NCI-H446 treated with DMSO at 0.1 percent for 48 hours (cell line): ENCODE data around the gene LMBR1L.
A peak's percentile ranks its signal among the peaks of the same experiment; 100 is the strongest.
"Not testable (repeated sequence)": the region's sequence is repeated elsewhere in the genome, so short reads cannot be mapped to it uniquely, and the experiment has no call there.

Source experiments
- DNase-seq: peaks from one replicate; lab custom pipeline; 2025; lab: John Stamatoyannopoulos, UW

Gene LMBR1L

GRCh38 chr12:49088150-49088931, 22.3 kb downstream of the LMBR1L start:
- DNase-seq: peak; percentile 80

GRCh38 chr12:49086116-49086515, 24.5 kb downstream of the LMBR1L start:
- DNase-seq: no peak

GRCh38 chr12:49084438-49084837, 26.2 kb downstream of the LMBR1L start:
- no peak for DNase-seq

DNA sequence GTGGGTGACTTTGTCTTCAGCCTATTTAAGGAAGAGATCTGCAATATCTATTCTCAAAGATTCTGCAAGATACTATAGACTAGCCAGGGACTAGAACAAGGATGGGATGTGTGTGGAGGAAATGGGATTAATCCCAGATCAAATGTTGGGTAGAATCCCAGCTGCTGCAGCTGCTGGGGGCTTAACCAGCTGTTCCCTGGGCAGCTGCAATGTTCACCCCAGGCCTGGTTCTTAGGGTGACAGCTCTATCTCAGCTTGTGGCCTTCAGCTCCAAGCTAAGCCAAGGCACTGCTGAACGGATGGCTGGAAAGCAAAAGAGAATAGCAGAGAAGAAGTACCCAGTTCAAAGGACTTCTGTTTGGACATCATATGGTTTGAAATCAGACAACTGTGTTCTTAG, 30.9 kb downstream of the LMBR1L start:
- DNase-seq: no peak

GRCh38 chr12:49070971-49071370, 39.7 kb downstream of the LMBR1L start:
- DNase-seq: no peak

GRCh38 chr12:49069507-49070346, 40.9 kb downstream of the LMBR1L start, which contains the start of gene RHEBL1:
Gene RHEBL1, minus strand, starts transcription at chr12:49069979. Its CDS starts 194 bp downstream, at chr12:49069785.
- DNase-seq: peak; percentile 91

- DNase-seq: no peak
Measured at GRCh38 chr12:49068879-49069506, 41.7 kb downstream of the LMBR1L start.

GRCh38 chr12:49066120-49066519, 44.5 kb downstream of the LMBR1L start:
- no peak for DNase-seq

DNA sequence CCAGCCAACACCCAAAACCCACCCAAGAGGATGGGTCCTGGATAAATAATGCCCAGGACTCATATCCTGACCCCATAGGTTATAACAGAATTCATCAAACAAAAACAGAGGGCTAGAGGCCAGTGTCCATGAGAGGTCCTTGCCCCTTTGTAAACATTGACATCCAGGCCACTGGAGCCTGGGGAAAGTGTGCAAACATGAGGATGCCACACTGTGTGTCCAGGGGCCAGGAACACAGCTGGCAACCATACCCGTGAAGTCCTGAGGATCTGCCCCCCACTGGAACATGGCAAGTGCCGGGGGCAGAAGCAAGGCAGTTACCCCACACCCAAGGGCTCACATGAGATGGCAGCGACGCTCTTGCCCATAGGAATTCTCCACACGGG, 45.9 kb downstream of the LMBR1L start:
- DNase-seq: no peak

GRCh38 chr12:49061916-49062315, 48.7 kb downstream of the LMBR1L start:
- not testable (repeated sequence) for DNase-seq

- DNase-seq: no peak
Measured at GRCh38 chr12:49061157-49061650, 49.4 kb downstream of the LMBR1L start.

DNA sequence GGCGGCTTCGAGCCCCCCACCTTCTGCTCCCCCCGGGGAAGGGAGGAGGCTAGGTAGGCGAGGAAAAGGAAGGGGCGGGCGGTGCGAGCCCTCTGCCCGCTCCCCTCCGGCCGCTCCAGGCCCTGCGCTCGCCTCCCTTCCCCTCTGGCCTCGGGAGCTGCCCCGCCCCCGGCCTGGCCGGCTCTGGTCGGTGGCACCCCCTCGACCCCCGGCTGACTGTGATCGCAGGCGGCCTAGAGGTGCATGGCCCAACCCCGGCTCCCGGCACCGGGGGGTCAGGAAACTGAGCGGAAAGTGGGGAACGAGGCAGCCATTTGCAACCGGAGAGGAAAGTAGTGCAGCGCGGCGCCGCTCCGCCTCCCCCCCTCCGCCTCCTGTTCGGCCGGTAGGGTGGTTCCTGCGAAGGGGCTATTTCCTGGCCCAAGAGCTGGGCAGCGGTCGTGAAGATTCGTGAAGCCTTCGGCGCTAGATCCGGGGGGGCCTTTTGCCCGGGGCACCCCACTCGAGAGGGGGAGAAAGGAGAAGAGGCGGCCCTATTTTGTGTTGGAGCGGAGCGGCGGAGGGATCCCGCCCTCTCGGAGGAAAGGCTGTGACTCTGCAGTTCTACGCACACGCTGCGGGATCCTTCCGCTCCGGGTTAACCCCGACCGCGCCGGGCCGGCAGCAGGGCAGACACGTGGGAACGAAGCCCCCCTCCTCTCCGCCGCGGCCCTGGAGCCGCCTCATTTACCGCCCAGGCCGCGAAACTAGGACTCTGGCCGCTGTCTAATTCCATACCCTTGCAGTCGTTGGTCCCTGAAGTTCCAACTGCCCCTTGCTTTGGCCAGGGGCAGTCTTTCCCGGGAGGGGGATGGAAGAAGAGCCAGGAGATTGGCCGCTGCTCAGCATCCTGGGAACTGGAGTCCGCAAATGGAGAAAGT, 50.1 kb downstream of the LMBR1L start, which contains the start of gene KMT2D:
KMT2D (minus strand) TSS at position 558 of the 920 bp plus-strand sequence. CDS start 5,470 bp downstream, outside the sequence.
- peak; percentile 89 for DNase-seq

GRCh38 chr12:49059299-49060171, 51.1 kb downstream of the LMBR1L start:
- no peak for DNase-seq

GRCh38 chr12:49059045-49059298, 51.7 kb downstream of the LMBR1L start:
- DNase-seq: no peak

GRCh38 chr12:49058366-49059044, 52.1 kb downstream of the LMBR1L start:
- DNase-seq: no peak

- DNase-seq: no peak
Measured at GRCh38 chr12:49057888-49058287, 52.8 kb downstream of the LMBR1L start.

DNA sequence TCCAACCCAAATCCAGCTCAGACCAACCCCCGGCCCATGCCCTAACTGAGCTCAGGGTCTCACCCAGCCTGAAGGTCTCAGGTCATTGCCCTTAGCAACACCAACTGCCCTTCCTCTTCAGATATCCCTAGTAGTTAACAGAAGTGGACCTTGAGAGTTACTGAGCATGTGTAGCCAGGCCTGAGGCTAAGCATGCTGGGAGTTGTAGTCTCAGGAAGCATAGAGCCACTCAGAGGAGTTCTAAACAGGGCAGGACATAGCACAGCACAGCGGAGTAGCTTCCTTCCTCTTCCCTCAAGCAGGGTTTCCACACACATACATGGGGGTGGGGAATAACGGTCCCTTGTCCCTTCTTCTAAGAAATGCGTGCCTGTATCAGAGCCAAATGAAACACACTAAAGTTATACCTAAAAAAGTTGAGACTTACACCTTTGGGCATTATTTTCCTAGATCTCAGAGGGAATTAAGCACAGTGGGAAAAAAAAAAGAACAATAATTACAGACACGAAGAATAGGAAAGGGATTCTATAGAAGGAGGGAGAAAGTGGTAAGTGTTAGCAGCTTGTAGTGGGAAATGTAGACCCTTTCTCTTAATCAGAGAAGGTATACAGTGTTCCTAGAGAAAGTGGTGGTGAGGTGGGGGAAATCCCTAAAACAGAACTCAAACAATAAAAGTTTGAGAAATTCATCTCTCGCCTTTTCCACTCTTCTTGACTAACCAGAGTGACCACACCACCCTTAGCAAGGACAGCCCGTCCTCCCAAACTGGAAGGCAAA, 54.5 kb downstream of the LMBR1L start:
- DNase-seq: peak; percentile 4

DNA sequence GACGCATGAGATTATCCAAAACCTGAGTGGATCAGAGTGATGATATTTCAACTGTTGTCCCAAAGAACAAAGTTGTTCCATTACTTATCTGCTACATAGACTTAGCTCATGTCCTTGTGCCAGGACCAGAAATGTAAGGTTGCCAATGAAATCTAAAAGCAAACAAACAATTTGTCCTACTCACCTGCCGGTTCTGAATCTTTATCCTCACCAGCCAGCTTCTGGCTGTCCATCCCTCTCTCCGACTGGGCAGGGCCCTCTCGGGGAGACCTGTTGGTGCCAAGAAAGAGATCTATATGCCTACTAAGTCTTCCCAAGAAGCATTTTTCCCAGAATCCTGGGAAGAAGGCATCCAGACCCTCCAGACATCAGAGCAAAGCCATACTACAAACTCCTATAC, 55.6 kb downstream of the LMBR1L start:
- no peak for DNase-seq

DNA sequence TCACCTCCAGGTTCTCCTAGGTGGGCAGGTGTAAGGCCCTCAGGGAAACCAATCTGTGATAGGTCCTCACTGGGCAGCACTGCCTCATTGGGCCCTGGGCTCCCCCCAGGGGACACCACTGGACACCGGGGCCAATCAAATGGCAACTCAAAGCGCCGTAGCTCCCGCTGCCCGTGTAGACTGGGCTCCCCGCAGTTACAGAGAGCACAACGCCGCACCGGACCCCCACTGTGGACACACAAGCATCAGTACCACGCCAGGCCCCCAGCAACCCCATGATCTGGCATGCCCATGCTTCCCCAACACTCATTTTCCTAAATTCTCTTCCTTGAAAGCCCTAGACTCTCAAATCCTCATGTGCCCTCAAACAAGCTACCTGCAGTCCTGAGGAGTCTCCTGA, 56.1 kb downstream of the LMBR1L start:
- no peak for DNase-seq
